K562 (cell line): ENCODE results near the gene SLCO2B1. TPM values are rescaled to one million over a fixed set of nuclear protein-coding genes. Genes with fewer than 3 reads are reported as not detected.

Experiments
- CCNT2 ChIP-seq: IDR thresholded peaks from 2 replicates; pipeline ENCODE4 v1.6.1; 2011; ENCODE audit warnings: borderline replicate concordance, low read depth, mild to moderate bottlenecking, moderate library complexity, mixed read lengths, low read length; ENCODE audit not compliant: insufficient read length; ENCODE audit errors: extremely low read depth
- CREM ChIP-seq: IDR thresholded peaks from 2 replicates; pipeline ENCODE4 v1.6.1; 2014; ENCODE audit warnings: antibody characterized with exemption, low read depth
- CTBP1 ChIP-seq: fragments of 450-650 bp; IDR thresholded peaks from 2 replicates; pipeline ENCODE4 v1.6.1; 2016; ENCODE audit warnings: borderline replicate concordance
- ETV5 ChIP-seq: sonication (generic); formaldehyde crosslinking; IDR thresholded peaks from 2 replicates; pipeline ENCODE4 v1.4.0; 2020; ENCODE audit warnings: low read depth, mild to moderate bottlenecking, missing genetic modification reagents
- ETV6 ChIP-seq, 3 experiments: fragments of 150-350 bp in 1 of 3; sonication (generic) in 1 of 3; formaldehyde crosslinking in 1 of 3; IDR thresholded peaks; 2 replicates each; pipeline versions ENCODE4 v1.6.1 to v1.8.0; 2014 to 2022; ENCODE audit warnings: borderline replicate concordance in 2 of 3, low read depth in 2 of 3, antibody characterized with exemption in 1 of 3, low read length in 1 of 3, mild to moderate bottlenecking in 1 of 3, missing genetic modification reagents in 1 of 3
- GATAD2B ChIP-seq: fragments of 450-650 bp; IDR thresholded peaks from 2 replicates; pipeline ENCODE4 v1.6.1; 2017; ENCODE audit warnings: mild to moderate bottlenecking, borderline replicate concordance
- KAT2B ChIP-seq: IDR thresholded peaks from one replicate; pipeline ENCODE4 v1.6.1; 2012; ENCODE audit warnings: low read depth, mild to moderate bottlenecking, control low read depth, inconsistent platforms, low read length, moderate library complexity
- NRF1 ChIP-seq, 2 experiments: fragments of 450-650 bp; IDR thresholded peaks in 1 of 2; conservative IDR thresholded peaks in 1 of 2; 2 replicates each; pipeline ENCODE4 v1.6.1; 2014; ENCODE audit warnings: mild to moderate bottlenecking in 2 of 2
- SOX6 ChIP-seq: fragments of 450-650 bp; IDR thresholded peaks from 2 replicates; pipeline ENCODE4 v1.6.1; 2014; ENCODE audit warnings: mild to moderate bottlenecking
- ZBTB17 ChIP-seq: fragments of 450-650 bp; formaldehyde crosslinking; IDR thresholded peaks from 2 replicates; pipeline ENCODE4 v1.4.0; 2020; ENCODE audit warnings: mild to moderate bottlenecking
- ZC3H11A ChIP-seq: IDR thresholded peaks from 2 replicates; pipeline ENCODE4 v1.6.1; 2012; ENCODE audit warnings: low read depth, low read length, improper control_type of control experiment
- ZKSCAN1 ChIP-seq: fragments of 150-350 bp; IDR thresholded peaks from 2 replicates; pipeline ENCODE4 v1.6.1; 2016; ENCODE audit warnings: low read depth, low read length
- ZNF197 ChIP-seq: fragments of 200-800 bp; sonication (Bioruptor generic); IDR thresholded peaks from 2 replicates; pipeline ENCODE4 v1.6.1; 2016; ENCODE audit warnings: low read depth, missing genetic modification characterization, missing compliant biosample characterization
- polyA plus RNA-seq, 8 experiments: library from polyadenylated mRNA; depleted of rRNA in 4 of 8; stranded (reverse) in 5 of 8; unstranded in 3 of 8; fragments of >200 nt; fragmentation: Nextera tagmentation in 2 of 8; fragmentation: Illumina TruSeq in 1 of 8; extraction: Ambion mirVana in 2 of 8; extraction: Trizol in 1 of 8; gene quantifications; 2 replicates each; pipeline versions ENCODE4 v1.2.1 to v1.2.3, GENCODE V29; 2011 to 2014; ENCODE audit warnings: inconsistent platforms in 1 of 8, missing spikeins in 1 of 8
- total RNA-seq, 7 experiments: library from RNA; depleted of rRNA in 6 of 7; stranded (reverse); fragments of >200 nt in 6 of 7; fragmentation: Illumina TruSeq in 2 of 7; extraction: Trizol in 2 of 7; gene quantifications; 2 replicates each; pipeline versions ENCODE4 v1.2.1 to v1.2.3, GENCODE V29; 2011 to 2021; ENCODE audit warnings: low replicate concordance in 1 of 7
- TF ChIP-seq, protein P1 (sequence below): fragments of 250-450 bp; sonication (Bioruptor Pico); IDR thresholded peaks from 2 replicates; pipeline ENCODE4 v1.5.0; 2021; ENCODE audit warnings: mild to moderate bottlenecking, borderline replicate concordance
- TF ChIP-seq, protein P2 (sequence below): fragments of 150-350 bp; IDR thresholded peaks from 2 replicates; pipeline ENCODE4 v1.6.1; 2014; ENCODE audit warnings: low read depth, mild to moderate bottlenecking, low read length, borderline replicate concordance
- TF ChIP-seq, protein P3 (sequence below): fragments of 450-650 bp; formaldehyde crosslinking; IDR thresholded peaks from 2 replicates; pipeline ENCODE4 v1.4.0; 2022; ENCODE audit warnings: mild to moderate bottlenecking, moderate library complexity
- TF ChIP-seq, protein P4 (sequence below), 2 experiments: IDR thresholded peaks; 2 replicates each; pipeline ENCODE4 v1.6.1; 2011; ENCODE audit warnings: borderline replicate concordance in 1 of 2, control low read depth in 1 of 2, low read depth in 1 of 2, low read length in 1 of 2, mild to moderate bottlenecking in 1 of 2, mixed read lengths in 1 of 2, moderate library complexity in 1 of 2; ENCODE audit not compliant: insufficient read depth in 1 of 2, insufficient read length in 1 of 2, poor library complexity in 1 of 2, severe bottlenecking in 1 of 2; ENCODE audit errors: extremely low read depth in 1 of 2

The SLCO2B1 gene
- total and polyA plus RNA-seq, 9 of the 15 experiments (the other 6 are each of a cell fraction or from before 2014, with no cell fraction given): 0.70 to 14.7 (median 7.6) TPM

DNA sequence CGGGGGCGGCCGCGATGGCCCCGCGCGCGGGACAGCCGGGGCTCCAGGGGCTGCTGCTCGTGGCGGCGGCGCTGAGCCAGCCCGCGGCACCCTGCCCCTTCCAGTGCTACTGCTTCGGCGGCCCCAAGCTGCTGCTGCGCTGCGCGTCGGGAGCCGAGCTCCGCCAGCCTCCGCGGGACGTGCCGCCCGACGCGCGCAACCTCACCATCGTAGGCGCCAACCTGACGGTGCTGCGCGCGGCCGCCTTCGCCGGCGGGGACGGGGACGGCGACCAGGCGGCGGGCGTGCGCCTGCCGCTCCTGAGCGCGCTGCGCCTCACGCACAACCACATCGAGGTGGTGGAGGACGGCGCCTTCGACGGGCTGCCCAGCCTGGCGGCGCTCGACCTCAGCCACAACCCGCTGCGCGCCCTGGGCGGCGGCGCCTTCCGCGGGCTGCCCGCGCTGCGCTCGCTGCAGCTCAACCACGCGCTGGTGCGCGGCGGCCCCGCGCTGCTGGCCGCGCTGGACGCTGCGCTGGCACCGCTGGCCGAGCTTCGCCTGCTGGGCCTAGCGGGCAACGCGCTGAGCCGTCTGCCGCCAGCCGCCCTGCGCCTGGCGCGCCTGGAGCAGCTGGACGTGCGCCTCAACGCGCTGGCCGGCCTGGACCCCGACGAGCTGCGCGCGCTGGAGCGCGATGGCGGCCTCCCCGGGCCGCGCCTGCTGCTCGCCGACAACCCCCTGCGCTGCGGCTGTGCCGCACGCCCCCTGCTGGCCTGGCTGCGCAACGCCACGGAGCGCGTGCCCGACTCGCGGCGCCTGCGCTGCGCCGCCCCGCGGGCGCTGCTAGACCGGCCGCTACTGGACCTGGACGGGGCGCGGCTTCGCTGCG is 90.4 kb downstream of the SLCO2B1 start (continued):
- TF ChIP-seq ETV5 (CRISPR knock-in tag) (0 out of 2 replicates have a peak, but pooled peaks have one; percentile 20), ZNF197 (CRISPR knock-in tag) (peak; percentile 93; the same call in 1 of the 2 replicates), ZC3H11A (no peak), NRF1 (conservative IDR thresholded peaks at IDR 0.05 in 1 of 2, IDR thresholded peaks at IDR 0.05 in 1 of 2) (peak in 1 of 2 experiments; percentile 90; a peak in 1 of 4 replicates), ZBTB17 (0 out of 2 replicates have a peak, but pooled peaks have one; percentile 53), CTBP1 (peak; percentile 100), ETV6 (IDR thresholded peaks at IDR 0.05; ENCODE audit: borderline replicate concordance in 1 of 2, low read depth in 2 of 2, low read length in 1 of 2) (no peak), ETV6 (CRISPR knock-in tag; IDR thresholded peaks at IDR 0.05; ENCODE audit: borderline replicate concordance) (peak; percentile 97; the same call in 1 of the 2 replicates), CCNT2 (peak; percentile 84), GATAD2B (peak; percentile 68; the same call in 1 of the 2 replicates), CREM (peak; percentile 82), SOX6 (peak; percentile 59), KAT2B (no peak), ZKSCAN1 (peak; percentile 28; the same call in 1 of the 2 replicates)
- TF ChIP-seq, protein P1, sequence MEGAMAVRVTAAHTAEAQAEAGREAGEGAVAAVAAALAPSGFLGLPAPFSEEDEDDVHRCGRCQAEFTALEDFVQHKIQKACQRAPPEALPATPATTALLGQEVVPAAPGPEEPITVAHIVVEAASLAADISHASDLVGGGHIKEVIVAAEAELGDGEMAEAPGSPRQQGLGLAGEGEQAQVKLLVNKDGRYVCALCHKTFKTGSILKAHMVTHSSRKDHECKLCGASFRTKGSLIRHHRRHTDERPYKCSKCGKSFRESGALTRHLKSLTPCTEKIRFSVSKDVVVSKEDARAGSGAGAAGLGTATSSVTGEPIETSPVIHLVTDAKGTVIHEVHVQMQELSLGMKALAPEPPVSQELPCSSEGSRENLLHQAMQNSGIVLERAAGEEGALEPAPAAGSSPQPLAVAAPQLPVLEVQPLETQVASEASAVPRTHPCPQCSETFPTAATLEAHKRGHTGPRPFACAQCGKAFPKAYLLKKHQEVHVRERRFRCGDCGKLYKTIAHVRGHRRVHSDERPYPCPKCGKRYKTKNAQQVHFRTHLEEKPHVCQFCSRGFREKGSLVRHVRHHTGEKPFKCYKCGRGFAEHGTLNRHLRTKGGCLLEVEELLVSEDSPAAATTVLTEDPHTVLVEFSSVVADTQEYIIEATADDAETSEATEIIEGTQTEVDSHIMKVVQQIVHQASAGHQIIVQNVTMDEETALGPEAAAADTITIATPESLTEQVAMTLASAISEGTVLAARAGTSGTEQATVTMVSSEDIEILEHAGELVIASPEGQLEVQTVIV: no peak
- TF ChIP-seq, protein P2, sequence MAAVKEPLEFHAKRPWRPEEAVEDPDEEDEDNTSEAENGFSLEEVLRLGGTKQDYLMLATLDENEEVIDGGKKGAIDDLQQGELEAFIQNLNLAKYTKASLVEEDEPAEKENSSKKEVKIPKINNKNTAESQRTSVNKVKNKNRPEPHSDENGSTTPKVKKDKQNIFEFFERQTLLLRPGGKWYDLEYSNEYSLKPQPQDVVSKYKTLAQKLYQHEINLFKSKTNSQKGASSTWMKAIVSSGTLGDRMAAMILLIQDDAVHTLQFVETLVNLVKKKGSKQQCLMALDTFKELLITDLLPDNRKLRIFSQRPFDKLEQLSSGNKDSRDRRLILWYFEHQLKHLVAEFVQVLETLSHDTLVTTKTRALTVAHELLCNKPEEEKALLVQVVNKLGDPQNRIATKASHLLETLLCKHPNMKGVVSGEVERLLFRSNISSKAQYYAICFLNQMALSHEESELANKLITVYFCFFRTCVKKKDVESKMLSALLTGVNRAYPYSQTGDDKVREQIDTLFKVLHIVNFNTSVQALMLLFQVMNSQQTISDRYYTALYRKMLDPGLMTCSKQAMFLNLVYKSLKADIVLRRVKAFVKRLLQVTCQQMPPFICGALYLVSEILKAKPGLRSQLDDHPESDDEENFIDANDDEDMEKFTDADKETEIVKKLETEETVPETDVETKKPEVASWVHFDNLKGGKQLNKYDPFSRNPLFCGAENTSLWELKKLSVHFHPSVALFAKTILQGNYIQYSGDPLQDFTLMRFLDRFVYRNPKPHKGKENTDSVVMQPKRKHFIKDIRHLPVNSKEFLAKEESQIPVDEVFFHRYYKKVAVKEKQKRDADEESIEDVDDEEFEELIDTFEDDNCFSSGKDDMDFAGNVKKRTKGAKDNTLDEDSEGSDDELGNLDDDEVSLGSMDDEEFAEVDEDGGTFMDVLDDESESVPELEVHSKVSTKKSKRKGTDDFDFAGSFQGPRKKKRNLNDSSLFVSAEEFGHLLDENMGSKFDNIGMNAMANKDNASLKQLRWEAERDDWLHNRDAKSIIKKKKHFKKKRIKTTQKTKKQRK: no peak
- TF ChIP-seq, protein P3, sequence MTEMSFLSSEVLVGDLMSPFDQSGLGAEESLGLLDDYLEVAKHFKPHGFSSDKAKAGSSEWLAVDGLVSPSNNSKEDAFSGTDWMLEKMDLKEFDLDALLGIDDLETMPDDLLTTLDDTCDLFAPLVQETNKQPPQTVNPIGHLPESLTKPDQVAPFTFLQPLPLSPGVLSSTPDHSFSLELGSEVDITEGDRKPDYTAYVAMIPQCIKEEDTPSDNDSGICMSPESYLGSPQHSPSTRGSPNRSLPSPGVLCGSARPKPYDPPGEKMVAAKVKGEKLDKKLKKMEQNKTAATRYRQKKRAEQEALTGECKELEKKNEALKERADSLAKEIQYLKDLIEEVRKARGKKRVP (CRISPR knock-in tag): no peak
- TF ChIP-seq, protein P4, sequence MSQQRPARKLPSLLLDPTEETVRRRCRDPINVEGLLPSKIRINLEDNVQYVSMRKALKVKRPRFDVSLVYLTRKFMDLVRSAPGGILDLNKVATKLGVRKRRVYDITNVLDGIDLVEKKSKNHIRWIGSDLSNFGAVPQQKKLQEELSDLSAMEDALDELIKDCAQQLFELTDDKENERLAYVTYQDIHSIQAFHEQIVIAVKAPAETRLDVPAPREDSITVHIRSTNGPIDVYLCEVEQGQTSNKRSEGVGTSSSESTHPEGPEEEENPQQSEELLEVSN (IDR thresholded peaks at IDR 0.05; ENCODE audit: borderline replicate concordance in 1 of 2, extremely low read depth in 1 of 2, insufficient read depth in 1 of 2, insufficient read length in 1 of 2, low read depth in 1 of 2, low read length in 1 of 2, poor library complexity in 1 of 2, severe bottlenecking in 1 of 2): peak; percentile 82 to 96
